Astrocyte of the cerebellum (primary cell): ENCODE results near the gene ELP1.
"Not testable (repeated sequence)": the region's sequence is repeated elsewhere in the genome, so short reads cannot be mapped to it uniquely, and the experiment has no call there.

ENCODE experiments used
- DNase-seq: peaks from one replicate; pipeline ENCODE4 v3.0.0-alpha.2; 2011; ENCODE audit warnings: low read depth
- H3K4me3 ChIP-seq: 2 replicates; pipeline ENCODE4 v1.5.1; 2011; ENCODE audit warnings: mild to moderate bottlenecking, low read depth, low read length, moderate library complexity
- CTCF ChIP-seq: IDR thresholded peaks from 2 replicates; pipeline ENCODE4 v1.5.1; 2012; ENCODE audit warnings: low read length, low read depth, moderate library complexity, mild to moderate bottlenecking; ENCODE audit errors: missing control alignments
- in situ Hi-C: cut with HindIII; loops from 2 replicates; pipeline ENCODE4 v1.10.0; 2017; ENCODE audit warnings: low sequenced_read_pairs

The ELP1 gene

GRCh38 chr9:108972186-108972585 is 38.3 kb upstream of the ELP1 start:
- no peak for TF ChIP-seq CTCF
- in situ Hi-C loops = no loop called here
- DNase-seq = peak; percentile 19
- H3K4me3 ChIP-seq = no peak overlapping the region

GRCh38 chr9:108971392-108971791 is 37.5 kb upstream of the ELP1 start:
- DNase-seq, H3K4me3 ChIP-seq, in situ Hi-C loops: not testable (repeated sequence)

DNA sequence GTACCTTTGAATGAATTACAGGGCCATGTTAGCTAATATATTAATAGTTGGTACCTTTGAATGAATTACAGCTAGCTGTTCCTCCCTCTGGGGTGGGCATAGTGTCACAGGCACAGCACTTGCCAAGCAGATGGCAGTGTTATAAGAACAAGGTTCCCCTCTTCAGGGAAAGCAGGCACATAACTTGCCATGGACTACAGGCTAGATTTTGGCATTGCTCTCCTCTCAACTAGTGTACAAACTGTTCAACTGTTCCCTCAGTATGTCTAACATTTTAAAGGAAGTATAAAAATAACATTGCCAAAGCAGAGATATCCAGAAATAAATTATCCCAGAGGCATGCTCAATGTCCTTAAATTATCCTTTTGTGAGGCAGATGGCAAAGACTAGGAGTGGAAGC is 34.0 kb upstream of the ELP1 start:
- in situ Hi-C loops = no loop called here
- TF ChIP-seq CTCF = no peak

DNA sequence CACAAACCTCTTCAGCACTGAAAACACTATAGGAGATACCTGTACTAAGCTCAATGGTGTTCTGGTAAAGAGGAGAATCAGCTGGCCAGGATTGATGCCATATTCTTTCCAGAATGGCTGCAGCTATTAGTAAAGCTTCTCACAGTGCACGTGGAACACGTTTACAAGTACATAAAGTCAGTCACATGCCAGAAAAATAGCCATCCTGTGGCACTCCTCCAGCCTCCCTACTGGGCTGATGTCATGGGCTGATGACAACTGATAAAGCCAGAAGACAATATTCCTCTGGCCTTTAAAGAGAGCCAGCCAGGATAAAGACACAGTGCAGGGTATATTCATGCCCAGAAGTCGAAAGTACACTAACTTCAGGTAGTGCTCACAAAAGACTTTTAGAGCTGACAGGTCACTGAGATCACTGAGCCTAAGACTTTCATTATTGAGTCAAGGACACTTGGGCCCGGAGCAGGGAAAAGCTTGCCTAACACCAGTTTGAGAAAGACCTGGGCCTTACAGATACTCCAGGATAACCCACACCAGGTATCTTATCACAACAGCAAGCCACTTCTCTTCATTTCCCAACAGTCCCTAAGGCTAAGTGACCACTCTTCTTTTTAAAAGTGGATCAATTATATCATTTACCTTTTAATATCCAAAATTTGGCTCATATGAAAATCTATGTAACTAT is 29.7 kb upstream of the ELP1 start:
- H3K4me3 ChIP-seq = no peak overlapping the region
- DNase-seq = no peak
- in situ Hi-C loops = no loop called here
- no peak for TF ChIP-seq CTCF

More for the DNA sequence above, 34.0 kb upstream of the ELP1 start:
- H3K4me3 ChIP-seq = no peak overlapping the region
- DNase-seq = no peak

DNA sequence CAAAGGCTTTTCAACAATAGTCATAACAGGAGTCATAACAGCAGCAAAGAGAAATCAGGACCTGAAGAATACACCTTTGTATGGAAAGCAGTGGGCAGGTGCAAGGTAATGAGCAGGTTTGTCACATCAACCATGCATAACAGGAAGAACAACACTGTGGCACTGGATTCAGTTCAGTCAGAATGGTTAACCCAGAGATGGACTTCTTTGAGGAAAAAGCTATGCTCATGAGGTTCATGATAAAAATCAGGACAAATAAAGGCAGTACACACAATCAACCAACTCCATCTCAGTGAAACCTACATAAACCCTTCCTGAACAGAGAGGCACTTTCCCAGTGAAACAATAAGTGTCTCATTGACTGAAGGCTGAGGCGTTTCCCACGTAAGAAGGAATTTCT is 27.2 kb upstream of the ELP1 start:
- no peak overlapping the region for H3K4me3 ChIP-seq
- in situ Hi-C loops = no loop called here
- DNase-seq = no peak
- no peak for TF ChIP-seq CTCF

DNA sequence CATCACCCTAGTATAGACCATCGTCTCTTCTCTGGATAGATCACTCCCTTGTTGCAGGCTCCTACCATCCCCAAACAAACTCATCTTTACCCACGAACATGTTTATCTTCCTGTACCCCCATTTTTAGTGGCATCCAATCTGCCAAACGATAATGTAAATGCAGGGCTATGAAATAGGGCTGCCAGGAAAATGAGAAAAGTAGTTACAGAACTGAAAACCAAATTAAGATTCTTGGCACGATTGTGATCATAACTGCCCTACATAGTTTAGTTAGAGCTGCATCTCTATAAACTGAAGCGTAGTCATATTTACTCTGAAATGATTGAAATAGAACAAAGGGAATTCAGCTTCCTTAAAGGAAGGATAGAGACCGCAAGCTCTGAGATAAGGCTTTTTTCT is 26.4 kb upstream of the ELP1 start:
- TF ChIP-seq CTCF = no peak
- no peak overlapping the region for H3K4me3 ChIP-seq
- DNase-seq = no peak

GRCh38 chr9:108956631-108957026 is 22.7 kb upstream of the ELP1 start:
- TF ChIP-seq CTCF = no peak
- DNase-seq = no peak
- H3K4me3 ChIP-seq = no peak overlapping the region
- in situ Hi-C loops = no loop called here

More for the DNA sequence above, 26.4 kb upstream of the ELP1 start:
- in situ Hi-C loops = no loop called here
